Measurements from ENCODE around the gene UMOD. TPM values are rescaled to one million over a fixed set of nuclear protein-coding genes. Genes with fewer than 3 reads are reported as not detected.

The UMOD gene
- total and polyA plus RNA-seq, 9 of the 15 experiments (the other 6 are each of a cell fraction or from before 2014, with no cell fraction given): not detected

GRCh38 chr16:20303012-20303411 is 49.5 kb downstream of the UMOD start (continued):
- TF ChIP-seq ZBTB40 (IDR thresholded peaks at IDR 0.05) (0 out of 2 replicates have a peak, but pooled peaks have one; percentile 58), ZBTB40 (CRISPR knock-in tag; IDR thresholded peaks at IDR 0.05) (no peak), HINFP (tag; conservative IDR thresholded peaks at IDR 0.05; ENCODE audit: low read depth) (no peak), EP300 (IDR thresholded peaks at IDR 0.05; ENCODE audit: low read length) (peak; percentile 45; the same call in 1 of the 2 replicates), E2F3 (CRISPR knock-in tag; IDR thresholded peaks at IDR 0.05) (no peak), SPI1 (IDR thresholded peaks at IDR 0.05; ENCODE audit: borderline replicate concordance, low read depth, low read length) (peak; percentile 68; the same call in 1 of the 2 replicates), PHF20 (IDR thresholded peaks at IDR 0.05; ENCODE audit: partially characterized antibody) (no peak), CTBP1 (IDR thresholded peaks at IDR 0.05; ENCODE audit: borderline replicate concordance) (peak; percentile 86; the same call in 1 of the 2 replicates), ZNF41 (CRISPR knock-in tag; conservative IDR thresholded peaks at IDR 0.05) (no peak), ZFPM2 (CRISPR knock-in tag; IDR thresholded peaks at IDR 0.05) (no peak), EP400 (IDR thresholded peaks at IDR 0.05) (no peak), MAFF (IDR thresholded peaks at IDR 0.05; ENCODE audit: low read length) (peak; percentile 91), IRF2 (CRISPR knock-in tag; IDR thresholded peaks at IDR 0.05) (no peak), ZFP1 (CRISPR knock-in tag; IDR thresholded peaks at IDR 0.05) (no peak), RBM15 (IDR thresholded peaks at IDR 0.05; ENCODE audit: insufficient read depth, low read length) (no peak), ZNF398 (CRISPR knock-in tag; IDR thresholded peaks at IDR 0.05) (no peak), ZNF316 (IDR thresholded peaks at IDR 0.05) (peak; percentile 94), ARHGAP35 (IDR thresholded peaks at IDR 0.05; ENCODE audit: partially characterized antibody) (no peak), ZNF589 (CRISPR knock-in tag; IDR thresholded peaks at IDR 0.05; ENCODE audit: low read depth) (no peak)
